ENCODE results near the gene SMIM33. TPM values are rescaled to one million over a fixed set of nuclear protein-coding genes. Genes with fewer than 3 reads are reported as not detected.

Gene SMIM33
- total and polyA plus RNA-seq, 2 of the 13 experiments (the other 11 are each of a cell fraction or from before 2014, with no cell fraction given), result not detected

- no peak overlapping the region for H3K27ac ChIP-seq (ENCODE audit: extremely low read length, insufficient read depth, low read length)
- no peak overlapping the region for H3K4me2 ChIP-seq (ENCODE audit: low read depth, low read length)
These were observed 10.3 kb downstream of the SMIM33 start for GRCh38 chr5:139481122-139481533.

GRCh38 chr5:139481580-139482049 is 10.8 kb downstream of the SMIM33 start:
- FAIRE-seq (no peak), ATAC-seq (peak; percentile 58), DNase-seq (ENCODE audit: low spot score) (no peak)
- peaks cover 22% of the 10 kb centered on the region for H3K4me1 ChIP-seq (ENCODE audit: insufficient read depth, low read length)
- H2AFZ ChIP-seq (ENCODE audit: low read length), result peak overlapping the region; percentile 94
- BruUV-seq (replicated peaks), result no TSS peak
- no peaks in the 10 kb centered on the region for H4K20me1 ChIP-seq (ENCODE audit: insufficient read depth, low read length)
- no peak overlapping the region for H3K27ac ChIP-seq (ENCODE audit: extremely low read length, insufficient read depth, low read length)
- H3K4me3 ChIP-seq (replicated peaks in 1 of 3; ENCODE audit: insufficient read depth in 1 of 3, low read depth in 2 of 3, low read length in 3 of 3), result peak overlapping the region; percentile 37 to 60 (median 44); a peak in 5 of 6 replicates
- in situ Hi-C loops (cut with HindIII; ENCODE audit: extremely low pct_ligation_motif_present, low pct_unique_long_range_greater_than_20kb), result no loop called here
- H3K79me2 ChIP-seq (ENCODE audit: insufficient read depth, low read length), result no peaks in the 10 kb centered on the region
- H3K4me2 ChIP-seq (ENCODE audit: low read depth, low read length), result peak overlapping the region; percentile 86
- intact Hi-C loops (cut with micrococcal nuclease; ENCODE audit: unreplicated experiment), result no loop called here
- H3K36me3 ChIP-seq (replicated peaks in 1 of 2; ENCODE audit: control insufficient read depth in 1 of 2, insufficient read depth in 2 of 2, low read length in 2 of 2), result no peaks in the 10 kb centered on the region
- 0 out of 2 replicates have a peak overlapping the region, but pooled peaks have one; percentile 33 for H3K9ac ChIP-seq (ENCODE audit: insufficient read depth, low read depth, low read length)
- no peaks in the 10 kb centered on the region for H3K9me3 ChIP-seq (ENCODE audit: low read length)
- ChIA-PET POLR2A (interaction anchor here (1.0 to 2.6 kb wide), 4 partner anchors 14 to 79 kb away, joined by 3 to 24 read pairs (median 9); partner anchors contain the start of genes DNAJC18 and UBE2D2), CTCF (ENCODE audit: low intra/inter-chr PET ratio, low total read pairs) (no interaction called here)
- peaks cover 0 to 3% of the 10 kb centered on the region in 2 experiments; a peak in 2 of 5 replicates for H3K27me3 ChIP-seq (ENCODE audit: control insufficient read depth in 1 of 2, insufficient read depth in 2 of 2, low read length in 2 of 2)
- WGBS (ENCODE audit: low lambda C conversion rate), result no CpG with 5 or more reads among the region's 5 CpGs
- TF ChIP-seq ZNF614 (CRISPR knock-in tag; IDR thresholded peaks at IDR 0.05; ENCODE audit: borderline replicate concordance) (no peak), ZNF800 (CRISPR knock-in tag; IDR thresholded peaks at IDR 0.05) (no peak), ZFP91 (CRISPR knock-in tag; IDR thresholded peaks at IDR 0.05; ENCODE audit: borderline replicate concordance) (no peak), RFXAP (CRISPR knock-in tag; IDR thresholded peaks at IDR 0.05; ENCODE audit: borderline replicate concordance) (no peak), XBP1 (CRISPR knock-in tag; IDR thresholded peaks at IDR 0.05) (no peak), ARNTL (CRISPR knock-in tag; IDR thresholded peaks at IDR 0.05) (no peak), HMG20B (CRISPR knock-in tag; conservative IDR thresholded peaks at IDR 0.05) (no peak), THYN1 (CRISPR knock-in tag; IDR thresholded peaks at IDR 0.05; ENCODE audit: borderline replicate concordance, low read depth) (no peak), ZNF781 (CRISPR knock-in tag; IDR thresholded peaks at IDR 0.05; ENCODE audit: borderline replicate concordance, not compliant biosample characterization) (no peak), RBM22 (optimal IDR thresholded peaks at IDR 0.05; ENCODE audit: low read length) (no peak), GMEB1 (CRISPR knock-in tag; IDR thresholded peaks at IDR 0.05; ENCODE audit: borderline replicate concordance) (no peak), ZNF776 (CRISPR knock-in tag; IDR thresholded peaks at IDR 0.05) (no peak)

More at GRCh38 chr5:139481122-139481533, 10.3 kb downstream of the SMIM33 start:
- Histone ChIP-seq H3K9me3 (ENCODE audit: low read length) (no peaks in the 10 kb centered on the region), H3K79me2 (ENCODE audit: insufficient read depth, low read length) (no peaks in the 10 kb centered on the region), H4K20me1 (ENCODE audit: insufficient read depth, low read length) (no peaks in the 10 kb centered on the region), H3K27me3 (ENCODE audit: control insufficient read depth in 1 of 2, insufficient read depth in 2 of 2, low read length in 2 of 2) (peaks cover 0 to 3% of the 10 kb centered on the region in 2 experiments; a peak in 1 of 5 replicates), H3K4me1 (ENCODE audit: insufficient read depth, low read length) (peaks cover 18% of the 10 kb centered on the region), H3K9ac (ENCODE audit: insufficient read depth, low read depth, low read length) (no peak overlapping the region), H3K4me3 (replicated peaks in 1 of 3; ENCODE audit: insufficient read depth in 1 of 3, low read depth in 2 of 3, low read length in 3 of 3) (no peak overlapping the region), H3K36me3 (replicated peaks in 1 of 2; ENCODE audit: control insufficient read depth in 1 of 2, insufficient read depth in 2 of 2, low read length in 2 of 2) (no peaks in the 10 kb centered on the region), H2AFZ (ENCODE audit: low read length) (no peak overlapping the region)
- BruUV-seq (replicated peaks), result no TSS peak
- 86% methylated on average over 9 of the region's 12 CpGs for WGBS (ENCODE audit: low lambda C conversion rate)
- intact Hi-C loops (cut with micrococcal nuclease; ENCODE audit: unreplicated experiment) (no loop called here), in situ Hi-C loops (cut with HindIII; ENCODE audit: extremely low pct_ligation_motif_present, low pct_unique_long_range_greater_than_20kb) (no loop called here)
- no peak for ATAC-seq
- ChIA-PET POLR2A (interaction anchor here (2.4 to 2.6 kb wide), 2 partner anchors 22 to 42 kb away, joined by 14 to 24 read pairs; partner anchors contain the start of gene DNAJC18), CTCF (ENCODE audit: low intra/inter-chr PET ratio, low total read pairs) (no interaction called here)
- FAIRE-seq, result no peak
- no peak for TF ChIP-seq ZNF101 (CRISPR knock-in tag; IDR thresholded peaks at IDR 0.05; ENCODE audit: borderline replicate concordance, low read depth)
- DNase-seq (ENCODE audit: low spot score), result no peak

Measured in HepG2 (cell line).